GM12878 (cell line): ENCODE measurements around the gene ELMO3. TPM values are rescaled to one million over a fixed set of nuclear protein-coding genes. Genes with fewer than 3 reads are reported as not detected.

Experiments used
- ATAC-seq: fragments of 200-7000 bp; cut with Tn5 transposase; 3 replicates; pipeline ENCODE4 v1.9.1; 2020; ENCODE audit warnings: mild to moderate bottlenecking, moderate library complexity
- BruUV-seq: library from RNA; stranded (reverse); fragments of 400-500 nt; replicated peaks from 2 replicates; lab custom pipeline; 2021; lab: Mats Ljungman, UMichigan
- CTCF ChIA-PET: fragments of 300-600 bp; sonication (Branson Sonifier 250); formaldehyde crosslinking; extraction: SDS; loops from one replicate; lab custom pipeline; 2021; ENCODE audit warnings: inconsistent platforms; lab: Yijun Ruan, JAX
- POLR2A ChIA-PET: fragments of 350-600 bp; formaldehyde crosslinking; extraction: SDS; loops from one replicate; lab custom pipeline; 2021; ENCODE audit warnings: inconsistent platforms; lab: Charles Lee
- RAD21 ChIA-PET: fragments of 300-600 bp; sonication (Branson Sonifier 250); formaldehyde crosslinking; loops from one replicate; lab custom pipeline; 2023; ENCODE audit warnings: antibody characterized with exemption; ENCODE audit not compliant: unreplicated experiment; lab: Charles Lee
- SMC1A ChIA-PET: fragments of 300-600 bp; sonication (Branson Sonifier 250); formaldehyde crosslinking; loops from one replicate; lab custom pipeline; 2023; ENCODE audit not compliant: unreplicated experiment, uncharacterized antibody; lab: Charles Lee
- DNase-seq: peaks from one replicate; pipeline ENCODE4 v3.0.0-alpha.2; 2011; ENCODE audit warnings: low read depth, low spot score
- FAIRE-seq: peaks from 3 replicates; lab custom pipeline; 2011; peaks lifted over from hg19 to GRCh38; lab: Jason Lieb, UNC
- H2AFZ ChIP-seq: 2 replicates; pipeline ENCODE4 v1.6.0; 2011; ENCODE audit warnings: low read depth, low read length, control low read depth; ENCODE audit not compliant: control insufficient read depth
- H3K27ac ChIP-seq: 2 replicates; pipeline ENCODE4 v1.5.1; 2011; ENCODE audit warnings: control low read depth; ENCODE audit not compliant: control insufficient read depth, insufficient read depth
- H3K27me3 ChIP-seq, 2 experiments: replicated peaks in 1 of 2; 2 replicates each; pipeline versions ENCODE4 v1.6.0 to v1.6.1; 2011; ENCODE audit warnings: low read length in 1 of 2; ENCODE audit not compliant: control insufficient read depth in 2 of 2, insufficient read depth in 2 of 2
- H3K36me3 ChIP-seq, 2 experiments: 2 replicates each; pipeline ENCODE4 v1.5.1; 2011; ENCODE audit warnings: low read length in 1 of 2; ENCODE audit not compliant: control insufficient read depth in 2 of 2, insufficient read depth in 2 of 2
- H3K4me1 ChIP-seq: 2 replicates; pipeline ENCODE4 v1.6.1; 2011; ENCODE audit warnings: mild to moderate bottlenecking, low read length, moderate library complexity, mixed read lengths; ENCODE audit not compliant: control insufficient read depth, insufficient read depth
- H3K4me2 ChIP-seq: 2 replicates; pipeline ENCODE4 v1.6.0; 2011; ENCODE audit warnings: control low read depth; ENCODE audit not compliant: control insufficient read depth, insufficient read depth
- H3K4me3 ChIP-seq: fragments of 200-600 bp; sonication (generic); 2 replicates; pipeline ENCODE4 v1.5.1; 2016
- H3K79me2 ChIP-seq: 2 replicates; pipeline ENCODE4 v1.6.0; 2011; ENCODE audit warnings: low read length; ENCODE audit not compliant: control insufficient read depth, insufficient read depth
- H3K9ac ChIP-seq: 2 replicates; pipeline ENCODE4 v1.8.0; 2011; ENCODE audit warnings: low read length, control low read depth, mixed read lengths; ENCODE audit not compliant: control insufficient read depth, insufficient read depth
- H3K9me3 ChIP-seq: replicated peaks from 3 replicates; pipeline ENCODE4 v1.5.1; 2011; ENCODE audit warnings: mild to moderate bottlenecking, low read length; ENCODE audit not compliant: control insufficient read depth, insufficient read depth
- H4K20me1 ChIP-seq: 2 replicates; pipeline ENCODE4 v1.6.0; 2011; ENCODE audit not compliant: control insufficient read depth, insufficient read depth
- BACH1 ChIP-seq: fragments of 450-650 bp; IDR thresholded peaks from 2 replicates; pipeline ENCODE4 v1.6.1; 2017; ENCODE audit warnings: mild to moderate bottlenecking, borderline replicate concordance
- EED ChIP-seq: sonication (generic); IDR thresholded peaks from 2 replicates; pipeline ENCODE4 v1.6.1; 2016; ENCODE audit warnings: antibody characterized with exemption, low read depth
- IKZF1 ChIP-seq: fragments of 450-650 bp; conservative IDR thresholded peaks from 2 replicates; pipeline ENCODE4 v1.6.1; 2017; ENCODE audit warnings: antibody characterized with exemption, mild to moderate bottlenecking
- MXI1 ChIP-seq: fragments of 150-350 bp; IDR thresholded peaks from 2 replicates; pipeline ENCODE4 v1.6.1; 2011; ENCODE audit warnings: low read depth, mild to moderate bottlenecking, inconsistent platforms, low read length, improper control_type of control experiment
- NBN ChIP-seq: fragments of 450-650 bp; IDR thresholded peaks from 2 replicates; pipeline ENCODE4 v1.6.1; 2016
- NR2C1 ChIP-seq: fragments of 450-650 bp; IDR thresholded peaks from 2 replicates; pipeline ENCODE4 v1.6.1; 2017; ENCODE audit warnings: antibody characterized with exemption, mild to moderate bottlenecking, moderate library complexity
- PAX5 ChIP-seq: IDR thresholded peaks from 2 replicates; pipeline ENCODE4 v1.6.1; 2011; ENCODE audit warnings: low read depth, low read length, borderline replicate concordance
- POLR2AphosphoS2 ChIP-seq: IDR thresholded peaks from 2 replicates; pipeline ENCODE4 v1.6.1; 2011; ENCODE audit warnings: low read depth, mild to moderate bottlenecking, low read length, improper control_type of control experiment, moderate library complexity
- RCOR1 ChIP-seq: conservative IDR thresholded peaks from 2 replicates; pipeline ENCODE4 v1.6.1; 2012; ENCODE audit warnings: low read depth, low read length, improper control_type of control experiment
- RUNX3 ChIP-seq: IDR thresholded peaks from 2 replicates; pipeline ENCODE4 v1.6.1; 2012; ENCODE audit warnings: low read length, inconsistent platforms
- SIN3A ChIP-seq: IDR thresholded peaks from 2 replicates; pipeline ENCODE4 v1.6.1; 2012; ENCODE audit warnings: low read depth, low read length, improper control_type of control experiment
- SMAD1 ChIP-seq: fragments of 450-650 bp; IDR thresholded peaks from 2 replicates; pipeline ENCODE4 v1.6.1; 2018; ENCODE audit warnings: mild to moderate bottlenecking, low read depth; ENCODE audit not compliant: partially characterized antibody
- SMARCA5 ChIP-seq: fragments of 450-650 bp; IDR thresholded peaks from 2 replicates; pipeline ENCODE4 v1.6.1; 2017; ENCODE audit warnings: mild to moderate bottlenecking
- SRF ChIP-seq, 2 experiments: IDR thresholded peaks; 2 replicates each; pipeline ENCODE4 v1.6.1; 2011; ENCODE audit warnings: low read depth in 2 of 2, low read length in 2 of 2, mild to moderate bottlenecking in 1 of 2, moderate library complexity in 1 of 2
- ZNF24 ChIP-seq: fragments of 450-650 bp; IDR thresholded peaks from 2 replicates; pipeline ENCODE4 v1.6.1; 2017; ENCODE audit warnings: antibody characterized with exemption, mild to moderate bottlenecking
- ZZZ3 ChIP-seq: IDR thresholded peaks from 2 replicates; pipeline ENCODE4 v1.6.1; 2011; ENCODE audit warnings: low read depth; ENCODE audit not compliant: control insufficient read depth, insufficient read length
- WGBS: methylation state at CpG from one replicate; pipeline ENCODE4 v1.1.6; 2016; ENCODE audit warnings: low lambda C conversion rate; ENCODE audit not compliant: insufficient replicate concordance, insufficient coverage; ENCODE audit errors: missing lambda C conversion rate; 5-methylcytosine and 5-hydroxymethylcytosine counted together
- in situ Hi-C: fragments of 300-500 bp; cut with MboI; formaldehyde crosslinking; loops from 9 replicates; pipeline ENCODE4 v1.14.3; 2018; ENCODE audit warnings: mixed read lengths
- intact Hi-C: fragments of 100-400 bp; cut with micrococcal nuclease; formaldehyde crosslinking; loops from one replicate; pipeline ENCODE4 v1.14.2; 2022; ENCODE audit not compliant: unreplicated experiment
- polyA plus RNA-seq, 11 experiments: library from polyadenylated mRNA; depleted of rRNA in 4 of 11; unstranded in 6 of 11; stranded (reverse) in 5 of 11; fragments of >200 nt; fragmentation: Nextera tagmentation in 4 of 11; fragmentation: Illumina TruSeq in 1 of 11; extraction: Ambion mirVana in 4 of 11; extraction: Trizol in 1 of 11; gene quantifications; 1 replicate in 1 of 11; 2 replicates in 10 of 11; pipeline versions ENCODE4 v1.2.1 to v1.2.3, GENCODE V29; 2011 to 2016; ENCODE audit warnings: inconsistent platforms in 2 of 11, missing spikeins in 2 of 11, low read depth in 1 of 11
- total RNA-seq, 4 experiments: library from RNA; depleted of rRNA in 3 of 4; stranded (reverse); fragments of >200 nt in 3 of 4; fragmentation: Illumina TruSeq in 1 of 4; extraction: Trizol in 1 of 4; gene quantifications; 2 replicates each; pipeline versions ENCODE4 v1.2.1 to v1.2.3, GENCODE V29; 2013 to 2021
- TF ChIP-seq, protein P1 (sequence below): IDR thresholded peaks from 2 replicates; pipeline ENCODE4 v1.6.1; 2012; ENCODE audit warnings: low read depth, low read length, improper control_type of control experiment
- TF ChIP-seq, protein P2 (sequence below): IDR thresholded peaks from 2 replicates; pipeline ENCODE4 v1.6.1; 2011; ENCODE audit warnings: mild to moderate bottlenecking, low read depth, low read length, moderate library complexity; ENCODE audit not compliant: insufficient replicate concordance
- TF ChIP-seq, protein P3 (sequence below): fragments of 150-350 bp; IDR thresholded peaks from 2 replicates; pipeline ENCODE4 v1.6.1; 2016; ENCODE audit warnings: low read depth, low read length
- TF ChIP-seq, protein P4 (sequence below): fragments of 450-650 bp; IDR thresholded peaks from 2 replicates; pipeline ENCODE4 v1.6.1; 2017; ENCODE audit warnings: borderline replicate concordance

Gene ELMO3
- total and polyA plus RNA-seq, 10 of the 15 experiments (the other 5 are each of a cell fraction or from before 2014, with no cell fraction given): 0.05 to 4.7 (median 0.96) TPM; not detected in 1

DNA sequence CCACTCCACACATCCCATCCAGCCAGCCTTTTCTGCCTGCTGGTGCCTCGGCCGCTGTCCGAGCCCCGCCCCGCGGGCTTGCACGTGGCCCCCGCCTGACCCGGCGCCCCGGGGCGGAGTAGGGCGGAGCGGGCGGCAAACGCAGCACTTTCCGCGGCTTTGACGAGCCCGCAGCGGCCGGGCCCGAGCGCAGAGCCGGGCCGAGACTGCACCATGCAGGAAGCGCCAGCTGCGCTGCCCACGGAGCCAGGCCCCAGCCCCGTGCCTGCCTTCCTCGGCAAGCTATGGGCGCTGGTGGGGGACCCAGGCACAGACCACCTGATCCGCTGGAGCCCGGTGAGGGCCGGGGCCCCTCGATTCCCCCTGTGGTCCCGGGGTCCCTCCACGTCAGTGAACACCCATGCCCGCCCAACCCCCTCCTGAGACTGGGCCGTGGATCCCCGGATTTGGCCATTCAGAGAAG is 34.3 kb upstream of the ELMO3 start, which contains the start of gene HSF4:
Gene HSF4 (plus strand): TSS at position 147 of the 463 bp plus-strand sequence. CDS start 67 bp downstream, at position 214.
- no peak within 1 kb of the TSS; the same call in 1 of the 2 replicates for H3K9ac ChIP-seq
- no peaks in the 10 kb centered on the region; the same call in 2 of the 3 replicates for H3K9me3 ChIP-seq
- intact Hi-C loops (no loop called here), in situ Hi-C loops (no loop called here)
- no peak within 1 kb of the TSS for H3K27ac ChIP-seq
- no peak for DNase-seq
- peaks cover 2 to 18% of the 10 kb centered on the region in 2 experiments for H3K27me3 ChIP-seq
- peak; percentile 2 for ATAC-seq
- H3K4me2 ChIP-seq: peak within 1 kb of the TSS; percentile 83
- CTCF ChIA-PET: no interaction called here
- POLR2A ChIA-PET: interaction anchor here (8.2 kb wide), 1 partner anchor 8 kb away, joined by 137 read pairs; the partner anchor contains the start of gene NOL3
- H3K4me3 ChIP-seq: peak within 1 kb of the TSS; percentile 53; the same call in 1 of the 2 replicates
- H2AFZ ChIP-seq: peak within 1 kb of the TSS; percentile 70
- no peaks in the 10 kb centered on the region; the same call in 1 of the 2 replicates for H4K20me1 ChIP-seq
- 1% methylated on average over 12 of the region's 41 CpGs for WGBS
- RAD21 ChIA-PET: no interaction called here
- H3K79me2 ChIP-seq: no peaks in the 10 kb centered on the region; the same call in 1 of the 2 replicates
- peaks cover 42% of the 10 kb centered on the region for H3K4me1 ChIP-seq
- no TSS peak for BruUV-seq
- FAIRE-seq: no peak
- no peaks in the 10 kb centered on the region for H3K36me3 ChIP-seq
- SMC1A ChIA-PET: no interaction called here
- TF ChIP-seq IKZF1: 0 out of 2 replicates have a peak, but pooled peaks have one; percentile 37
- TF ChIP-seq, protein P1, sequence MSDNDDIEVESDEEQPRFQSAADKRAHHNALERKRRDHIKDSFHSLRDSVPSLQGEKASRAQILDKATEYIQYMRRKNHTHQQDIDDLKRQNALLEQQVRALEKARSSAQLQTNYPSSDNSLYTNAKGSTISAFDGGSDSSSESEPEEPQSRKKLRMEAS: peak; percentile 50; the same call in 1 of the 2 replicates
- TF ChIP-seq RUNX3: no peak
- TF ChIP-seq ZZZ3: no peak
- TF ChIP-seq MXI1: peak; percentile 61; the same call in 1 of the 2 replicates
- no peak for TF ChIP-seq RCOR1
- no peak for TF ChIP-seq PAX5
- TF ChIP-seq SMAD1: no peak
- no peak for TF ChIP-seq ZNF24
- TF ChIP-seq SRF (IDR thresholded peaks at IDR 0.05; ENCODE audit: low read depth in 2 of 2, low read length in 2 of 2): no peak
- peak; percentile 39; the same call in 1 of the 2 replicates for TF ChIP-seq SMARCA5
- TF ChIP-seq POLR2AphosphoS2: no peak
- TF ChIP-seq BACH1: peak; percentile 37; the same call in 1 of the 2 replicates
- TF ChIP-seq, protein P2, sequence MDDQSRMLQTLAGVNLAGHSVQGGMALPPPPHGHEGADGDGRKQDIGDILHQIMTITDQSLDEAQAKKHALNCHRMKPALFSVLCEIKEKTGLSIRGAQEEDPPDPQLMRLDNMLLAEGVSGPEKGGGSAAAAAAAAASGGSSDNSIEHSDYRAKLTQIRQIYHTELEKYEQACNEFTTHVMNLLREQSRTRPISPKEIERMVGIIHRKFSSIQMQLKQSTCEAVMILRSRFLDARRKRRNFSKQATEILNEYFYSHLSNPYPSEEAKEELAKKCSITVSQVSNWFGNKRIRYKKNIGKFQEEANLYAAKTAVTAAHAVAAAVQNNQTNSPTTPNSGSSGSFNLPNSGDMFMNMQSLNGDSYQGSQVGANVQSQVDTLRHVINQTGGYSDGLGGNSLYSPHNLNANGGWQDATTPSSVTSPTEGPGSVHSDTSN: no peak
- TF ChIP-seq NBN: no peak
- no peak for TF ChIP-seq SIN3A
- TF ChIP-seq, protein P3, sequence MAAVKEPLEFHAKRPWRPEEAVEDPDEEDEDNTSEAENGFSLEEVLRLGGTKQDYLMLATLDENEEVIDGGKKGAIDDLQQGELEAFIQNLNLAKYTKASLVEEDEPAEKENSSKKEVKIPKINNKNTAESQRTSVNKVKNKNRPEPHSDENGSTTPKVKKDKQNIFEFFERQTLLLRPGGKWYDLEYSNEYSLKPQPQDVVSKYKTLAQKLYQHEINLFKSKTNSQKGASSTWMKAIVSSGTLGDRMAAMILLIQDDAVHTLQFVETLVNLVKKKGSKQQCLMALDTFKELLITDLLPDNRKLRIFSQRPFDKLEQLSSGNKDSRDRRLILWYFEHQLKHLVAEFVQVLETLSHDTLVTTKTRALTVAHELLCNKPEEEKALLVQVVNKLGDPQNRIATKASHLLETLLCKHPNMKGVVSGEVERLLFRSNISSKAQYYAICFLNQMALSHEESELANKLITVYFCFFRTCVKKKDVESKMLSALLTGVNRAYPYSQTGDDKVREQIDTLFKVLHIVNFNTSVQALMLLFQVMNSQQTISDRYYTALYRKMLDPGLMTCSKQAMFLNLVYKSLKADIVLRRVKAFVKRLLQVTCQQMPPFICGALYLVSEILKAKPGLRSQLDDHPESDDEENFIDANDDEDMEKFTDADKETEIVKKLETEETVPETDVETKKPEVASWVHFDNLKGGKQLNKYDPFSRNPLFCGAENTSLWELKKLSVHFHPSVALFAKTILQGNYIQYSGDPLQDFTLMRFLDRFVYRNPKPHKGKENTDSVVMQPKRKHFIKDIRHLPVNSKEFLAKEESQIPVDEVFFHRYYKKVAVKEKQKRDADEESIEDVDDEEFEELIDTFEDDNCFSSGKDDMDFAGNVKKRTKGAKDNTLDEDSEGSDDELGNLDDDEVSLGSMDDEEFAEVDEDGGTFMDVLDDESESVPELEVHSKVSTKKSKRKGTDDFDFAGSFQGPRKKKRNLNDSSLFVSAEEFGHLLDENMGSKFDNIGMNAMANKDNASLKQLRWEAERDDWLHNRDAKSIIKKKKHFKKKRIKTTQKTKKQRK: no peak
- TF ChIP-seq, protein P4, sequence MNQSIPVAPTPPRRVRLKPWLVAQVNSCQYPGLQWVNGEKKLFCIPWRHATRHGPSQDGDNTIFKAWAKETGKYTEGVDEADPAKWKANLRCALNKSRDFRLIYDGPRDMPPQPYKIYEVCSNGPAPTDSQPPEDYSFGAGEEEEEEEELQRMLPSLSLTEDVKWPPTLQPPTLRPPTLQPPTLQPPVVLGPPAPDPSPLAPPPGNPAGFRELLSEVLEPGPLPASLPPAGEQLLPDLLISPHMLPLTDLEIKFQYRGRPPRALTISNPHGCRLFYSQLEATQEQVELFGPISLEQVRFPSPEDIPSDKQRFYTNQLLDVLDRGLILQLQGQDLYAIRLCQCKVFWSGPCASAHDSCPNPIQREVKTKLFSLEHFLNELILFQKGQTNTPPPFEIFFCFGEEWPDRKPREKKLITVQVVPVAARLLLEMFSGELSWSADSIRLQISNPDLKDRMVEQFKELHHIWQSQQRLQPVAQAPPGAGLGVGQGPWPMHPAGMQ: no peak
- no peak for TF ChIP-seq EED
- TF ChIP-seq NR2C1: 0 out of 2 replicates have a peak, but pooled peaks have one; percentile 17
